SK-N-SH (cell line): Measurements from ENCODE around the gene MARCHF11. TPM values are rescaled to one million over a fixed set of nuclear protein-coding genes. Genes with fewer than 3 reads are reported as not detected.

ENCODE experiments used
- CTCF ChIA-PET: fragments of 300-600, 350-600 bp; formaldehyde crosslinking; extraction: SDS; loops from one replicate; lab custom pipeline; 2021; lab: Yijun Ruan, JAX
- POLR2A ChIA-PET: fragments of 350-600 bp; sonication (Branson Sonifier 250); formaldehyde crosslinking; extraction: SDS; loops from one replicate; lab custom pipeline; 2020; ENCODE audit warnings: antibody characterized with exemption, inconsistent platforms; lab: Yijun Ruan, JAX
- DNase-seq: peaks from one replicate; pipeline ENCODE4 v3.0.0; 2012
- H2AFZ ChIP-seq: fragments of 200-600 bp; sonication (generic); 2 replicates; pipeline ENCODE4 v1.8.1; 2016; ENCODE audit warnings: antibody characterized with exemption, mild to moderate bottlenecking, low read depth
- H3F3A ChIP-seq: fragments of 200-600 bp; sonication (generic); replicated peaks from 2 replicates; pipeline ENCODE3; 2016; ENCODE audit warnings: antibody characterized with exemption, mild to moderate bottlenecking; ENCODE audit not compliant: insufficient read depth
- H3K27ac ChIP-seq, 2 experiments: fragments of 200-500 bp in 1 of 2; fragments of 200-600 bp in 1 of 2; sonication (Bioruptor generic) in 1 of 2; sonication (generic), shearing (Covaris generic) in 1 of 2; 2 replicates each; pipeline versions ENCODE4 v1.5.1 to v1.6.1; 2014 to 2016; ENCODE audit warnings: low read depth in 2 of 2, inconsistent platforms in 1 of 2, low read length in 1 of 2, mild to moderate bottlenecking in 1 of 2, mixed read lengths in 1 of 2
- H3K27me3 ChIP-seq: fragments of 200-600 bp; sonication (generic), shearing (Covaris generic); 2 replicates; pipeline ENCODE4 v1.6.1; 2016; ENCODE audit warnings: mixed run types; ENCODE audit not compliant: insufficient read depth
- H3K36me3 ChIP-seq, 2 experiments: fragments of 200-500 bp in 1 of 2; fragments of 200-600 bp in 1 of 2; sonication (Bioruptor generic) in 1 of 2; sonication (generic) in 1 of 2; replicated peaks in 1 of 2; 2 replicates each; pipeline versions ENCODE3 to v1.5.1; 2014 to 2016; ENCODE audit warnings: low read length in 1 of 2, mild to moderate bottlenecking in 1 of 2; ENCODE audit not compliant: insufficient read depth in 2 of 2, control insufficient read depth in 1 of 2
- H3K4me1 ChIP-seq, 2 experiments: fragments of 200-500 bp in 1 of 2; fragments of 200-600 bp in 1 of 2; sonication (Bioruptor generic) in 1 of 2; sonication (generic), shearing (Covaris generic) in 1 of 2; 2 replicates each; pipeline versions ENCODE4 v1.5.1 to v1.6.1; 2014 to 2016; ENCODE audit warnings: low read depth in 1 of 2, low read length in 1 of 2, mixed run types in 1 of 2; ENCODE audit not compliant: insufficient read depth in 2 of 2, control insufficient read depth in 1 of 2
- H3K4me2 ChIP-seq: fragments of 200-600 bp; sonication (generic), shearing (Covaris generic); 2 replicates; pipeline ENCODE4 v1.6.1; 2017; ENCODE audit warnings: mixed run types
- H3K4me3 ChIP-seq, 2 experiments: fragments of 200-500 bp in 1 of 2; fragments of 200-600 bp in 1 of 2; sonication (Bioruptor generic) in 1 of 2; sonication (generic), shearing (Covaris generic) in 1 of 2; 2 replicates each; pipeline versions ENCODE4 v1.5.1 to v1.8.1; 2014 to 2016; ENCODE audit warnings: low read depth in 2 of 2, inconsistent platforms in 1 of 2, low read length in 1 of 2, mild to moderate bottlenecking in 1 of 2, mixed read lengths in 1 of 2, moderate library complexity in 1 of 2
- H3K79me2 ChIP-seq: fragments of 200-600 bp; sonication (generic); 2 replicates; pipeline ENCODE4 v1.8.1; 2017; ENCODE audit warnings: mild to moderate bottlenecking; ENCODE audit not compliant: insufficient read depth
- H3K9ac ChIP-seq: fragments of 200-600 bp; sonication (generic); 2 replicates; pipeline ENCODE4 v1.6.1; 2017; ENCODE audit warnings: mixed run types
- H3K9me2 ChIP-seq: fragments of 200-600 bp; sonication (generic); 2 replicates; pipeline ENCODE4 v1.6.1; 2017; ENCODE audit warnings: mixed run types
- H3K9me3 ChIP-seq: fragments of 200-600 bp; sonication (generic); 2 replicates; pipeline ENCODE4 v1.6.1; 2017; ENCODE audit warnings: mixed run types, mild to moderate bottlenecking, moderate library complexity
- H4K20me1 ChIP-seq: fragments of 200-600 bp; sonication (generic); 2 replicates; pipeline ENCODE4 v1.6.1; 2017; ENCODE audit warnings: mild to moderate bottlenecking, mixed run types; ENCODE audit not compliant: insufficient read depth
- ELF1 ChIP-seq: IDR thresholded peaks from 2 replicates; pipeline ENCODE4 v1.4.0; 2012
- EP300 ChIP-seq, 2 experiments: IDR thresholded peaks; 2 replicates each; pipeline versions ENCODE4 v1.4.0 to v1.6.1; 2012; ENCODE audit warnings: borderline replicate concordance in 1 of 2, low read depth in 1 of 2, low read length in 1 of 2
- EZH2phosphoT487 ChIP-seq: fragments of 200-600 bp; sonication (generic); IDR thresholded peaks from 2 replicates; pipeline ENCODE4 v1.6.1; 2017; ENCODE audit warnings: low read depth, mixed run types, mild to moderate bottlenecking, antibody characterized with exemption, moderate library complexity, borderline replicate concordance
- FOSL2 ChIP-seq: IDR thresholded peaks from 2 replicates; pipeline ENCODE4 v1.4.0; 2012; ENCODE audit warnings: low read depth, mild to moderate bottlenecking, moderate library complexity, borderline replicate concordance
- FOXM1 ChIP-seq: IDR thresholded peaks from 2 replicates; pipeline ENCODE4 v1.4.0; 2012; ENCODE audit warnings: low read depth, mild to moderate bottlenecking
- GATA2 ChIP-seq: sonication (generic); formaldehyde crosslinking; IDR thresholded peaks from 2 replicates; pipeline ENCODE4 v1.5.0; 2020; ENCODE audit warnings: mild to moderate bottlenecking, missing genetic modification reagents
- MEF2A ChIP-seq: IDR thresholded peaks from 2 replicates; pipeline ENCODE4 v1.4.0; 2012; ENCODE audit warnings: low read depth, borderline replicate concordance
- NFIC ChIP-seq: IDR thresholded peaks from 2 replicates; pipeline ENCODE4 v1.4.0; 2012; ENCODE audit warnings: borderline replicate concordance
- NRF1 ChIP-seq: IDR thresholded peaks from 2 replicates; pipeline ENCODE4 v1.6.1; 2012; ENCODE audit warnings: low read depth, mild to moderate bottlenecking, low read length
- POLR2AphosphoS5 ChIP-seq: IDR thresholded peaks from 2 replicates; pipeline ENCODE4 v1.6.1; 2012; ENCODE audit warnings: low read depth, low read length
- RFX5 ChIP-seq: IDR thresholded peaks from 2 replicates; pipeline ENCODE4 v1.6.1; 2012; ENCODE audit warnings: mild to moderate bottlenecking, improper control_type of control experiment, low read length
- RXRA ChIP-seq: IDR thresholded peaks from 2 replicates; pipeline ENCODE4 v1.4.0; 2012; ENCODE audit warnings: low read depth, mild to moderate bottlenecking, borderline replicate concordance
- SIN3A ChIP-seq: IDR thresholded peaks from 2 replicates; pipeline ENCODE4 v1.6.1; 2012; ENCODE audit warnings: low read depth, mild to moderate bottlenecking, low read length, moderate library complexity, borderline replicate concordance
- SMC3 ChIP-seq: IDR thresholded peaks from 2 replicates; pipeline ENCODE4 v1.6.1; 2012; ENCODE audit warnings: low read depth, low read length, improper control_type of control experiment
- TAF1 ChIP-seq: IDR thresholded peaks from 2 replicates; pipeline ENCODE4 v1.6.1; 2012; ENCODE audit warnings: low read depth, mild to moderate bottlenecking, low read length, moderate library complexity, borderline replicate concordance
- TCF12 ChIP-seq: IDR thresholded peaks from 2 replicates; pipeline ENCODE4 v1.4.0; 2012
- USF2 ChIP-seq: fragments of 150-350 bp; IDR thresholded peaks from 2 replicates; pipeline ENCODE4 v1.6.1; 2017; ENCODE audit warnings: antibody characterized with exemption, low read length, low read depth, borderline replicate concordance
- YY1 ChIP-seq: IDR thresholded peaks from 2 replicates; pipeline ENCODE4 v1.4.0; 2012; ENCODE audit warnings: low read depth, mild to moderate bottlenecking
- ZBTB33 ChIP-seq: IDR thresholded peaks from 2 replicates; pipeline ENCODE4 v1.4.0; 2012; ENCODE audit warnings: low read depth, borderline replicate concordance
- WGBS: methylation state at CpG from one replicate; pipeline ENCODE4 v1.1.6; 2017; ENCODE audit warnings: low lambda C conversion rate; 5-methylcytosine and 5-hydroxymethylcytosine counted together
- polyA plus RNA-seq, 3 experiments: library from polyadenylated mRNA; depleted of rRNA; stranded (reverse); fragments of >200 nt; gene quantifications; 2 replicates each; pipeline ENCODE4 v1.2.3, GENCODE V29; 2012
- TF ChIP-seq, protein P1 (sequence below): IDR thresholded peaks from 2 replicates; pipeline ENCODE4 v1.4.0; 2012; ENCODE audit warnings: low read depth

MARCHF11 gene
- polyA plus RNA-seq, 1 of the 3 experiments (the other 2 are of a cell fraction): 1.7 TPM

- H3K27me3 ChIP-seq: no peaks in the 10 kb centered on the region
- ChIA-PET CTCF (no interaction called here), POLR2A (no interaction called here)
- WGBS: 29% methylated on average over 4 of the region's 4 CpGs
- H4K20me1 ChIP-seq: no peaks in the 10 kb centered on the region
- no peaks in the 10 kb centered on the region for H3K79me2 ChIP-seq
- H3K9me3 ChIP-seq: no peaks in the 10 kb centered on the region
- H3K27ac ChIP-seq: no peak overlapping the region
- H3K9ac ChIP-seq: no peak overlapping the region
- H3F3A ChIP-seq: no peaks in the 10 kb centered on the region
- H3K9me2 ChIP-seq: no peaks in the 10 kb centered on the region
- no peak for TF ChIP-seq ZBTB33
- no peak for TF ChIP-seq NFIC
- no peak for TF ChIP-seq MEF2A
- no peak for TF ChIP-seq FOXM1
- TF ChIP-seq RFX5: no peak
- TF ChIP-seq, protein P1, sequence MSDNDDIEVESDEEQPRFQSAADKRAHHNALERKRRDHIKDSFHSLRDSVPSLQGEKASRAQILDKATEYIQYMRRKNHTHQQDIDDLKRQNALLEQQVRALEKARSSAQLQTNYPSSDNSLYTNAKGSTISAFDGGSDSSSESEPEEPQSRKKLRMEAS: no peak
- no peak for TF ChIP-seq SMC3
- no peak for TF ChIP-seq USF2
- no peak for TF ChIP-seq NRF1
- TF ChIP-seq GATA2 (CRISPR knock-in tag): no peak
- TF ChIP-seq SIN3A: no peak
- no peak for TF ChIP-seq TCF12
- TF ChIP-seq ELF1: no peak
- no peak for TF ChIP-seq EP300 (IDR thresholded peaks at IDR 0.05; ENCODE audit: borderline replicate concordance in 1 of 2, low read depth in 1 of 2, low read length in 1 of 2)
- TF ChIP-seq YY1: no peak
- no peak for TF ChIP-seq POLR2AphosphoS5
- no peak for TF ChIP-seq FOSL2
- no peak for TF ChIP-seq TAF1
- TF ChIP-seq RXRA: no peak
- TF ChIP-seq EZH2phosphoT487: no peak
- no peak for DNase-seq
- no peak overlapping the region for H3K4me3 ChIP-seq
- H2AFZ ChIP-seq: no peak overlapping the region
- no peaks in the 10 kb centered on the region for H3K36me3 ChIP-seq
- H3K4me2 ChIP-seq: no peak overlapping the region
- peaks cover 0 to 8% of the 10 kb centered on the region in 2 experiments; a peak in 2 of 4 replicates for H3K4me1 ChIP-seq
Measured at GRCh38 chr5:16074358-16074757, 105.2 kb downstream of the MARCHF11 start.
